Coronary artery (tissue), 2 donors: Measurements from ENCODE around the gene FREM3.
"Not testable (repeated sequence)": the region's sequence is repeated elsewhere in the genome, so short reads cannot be mapped to it uniquely, and the experiment has no call there.

Source experiments
- DNase-seq: peaks from one replicate; pipeline ENCODE4 v3.0.0-alpha.2; 2017; ENCODE audit warnings: low spot score
- H3K27ac ChIP-seq, 2 donors: fragments of 200-600 bp; sonication (generic); one replicate each; pipeline ENCODE4 v1.5.1; 2016 to 2019
- H3K4me3 ChIP-seq: fragments of 200-600 bp; sonication (generic); 2 replicates; pipeline ENCODE4 v1.5.1; 2016; ENCODE audit warnings: mild to moderate bottlenecking, moderate library complexity
- CTCF ChIP-seq: fragments of 200-600 bp; sonication (generic); IDR thresholded peaks from one replicate; pipeline ENCODE4 v1.5.1; 2019; ENCODE audit warnings: antibody characterized with exemption

The FREM3 gene

GRCh38 chr4:143700416-143701352 is at the start of gene FREM3:
Gene FREM3, minus strand, starts transcription at chr4:143700675. Its CDS starts 0 bp downstream, at chr4:143700675.
- DNase-seq = no peak
- no peak within 1 kb of the TSS for H3K27ac ChIP-seq
- TF ChIP-seq CTCF = no peak
- H3K4me3 ChIP-seq = peak within 1 kb of the TSS; percentile 69

GRCh38 chr4:143745874-143746273 is 45.4 kb upstream of the FREM3 start:
- no peak for DNase-seq
- Histone ChIP-seq H3K27ac (no peak overlapping the region), H3K4me3 (no peak overlapping the region)
- no peak for TF ChIP-seq CTCF

GRCh38 chr4:143743591-143743990 is 43.1 kb upstream of the FREM3 start:
- no peak for DNase-seq
- Histone ChIP-seq H3K27ac (no peak overlapping the region), H3K4me3 (no peak overlapping the region)
- TF ChIP-seq CTCF = no peak

GRCh38 chr4:143742834-143743233 is 42.4 kb upstream of the FREM3 start:
- Histone ChIP-seq H3K27ac (no peak overlapping the region), H3K4me3 (no peak overlapping the region)
- no peak for DNase-seq
- no peak for TF ChIP-seq CTCF

- no peak for TF ChIP-seq CTCF
- Histone ChIP-seq H3K27ac (no peak overlapping the region), H3K4me3 (no peak overlapping the region)
- no peak for DNase-seq
Observed at GRCh38 chr4:143736861-143737260, 36.4 kb upstream of the FREM3 start.

- not testable (repeated sequence) for H3K27ac ChIP-seq, H3K4me3 ChIP-seq, DNase-seq
Observed at GRCh38 chr4:143736061-143736460, 35.6 kb upstream of the FREM3 start.

- H3K27ac ChIP-seq = no peak overlapping the region
- no peak for DNase-seq
- no peak overlapping the region for H3K4me3 ChIP-seq
- TF ChIP-seq CTCF = no peak
Observed at GRCh38 chr4:143728166-143728565, 27.7 kb upstream of the FREM3 start.
